HepG2 (cell line): Measurements from ENCODE around the gene TBL3. TPM values are rescaled to one million over a fixed set of nuclear protein-coding genes. Genes with fewer than 3 reads are reported as not detected.
A peak's percentile ranks its signal among the peaks of the same experiment; 100 is the strongest.

Source experiments
- GABPA ChIP-seq, 2 experiments: IDR thresholded peaks; 2 replicates each; pipeline ENCODE4 v1.6.1; 2011 to 2016; ENCODE audit warnings: low read depth in 2 of 2, low read length in 1 of 2, missing biosample characterization in 1 of 2, missing genetic modification characterization in 1 of 2
- GATAD1 ChIP-seq: IDR thresholded peaks from 2 replicates; pipeline ENCODE4 v1.6.1; 2016; ENCODE audit warnings: missing genetic modification reagents, missing compliant biosample characterization
- HDAC2 ChIP-seq: sonication (generic); formaldehyde crosslinking; IDR thresholded peaks from 2 replicates; pipeline ENCODE4 v1.4.0; 2020; ENCODE audit warnings: missing genetic modification reagents
- KLF12 ChIP-seq: sonication (generic); formaldehyde crosslinking; IDR thresholded peaks from 2 replicates; pipeline ENCODE4 v1.4.0; 2020; ENCODE audit warnings: missing genetic modification reagents, borderline replicate concordance
- KLF9 ChIP-seq: IDR thresholded peaks from 2 replicates; pipeline ENCODE4 v1.6.1; 2016; ENCODE audit warnings: low read depth
- MXI1 ChIP-seq: IDR thresholded peaks from 3 replicates; pipeline ENCODE4 v1.6.1; 2012; ENCODE audit warnings: low read depth, low read length, inconsistent platforms, borderline replicate concordance
- PAF1 ChIP-seq: IDR thresholded peaks from 2 replicates; pipeline ENCODE4 v1.6.1; 2016; ENCODE audit warnings: missing genetic modification reagents, missing compliant biosample characterization
- RARG ChIP-seq: sonication (generic); formaldehyde crosslinking; IDR thresholded peaks from 2 replicates; pipeline ENCODE4 v1.4.0; 2020; ENCODE audit warnings: low read depth, mild to moderate bottlenecking, missing genetic modification reagents
- REPIN1 ChIP-seq: sonication (generic); formaldehyde crosslinking; IDR thresholded peaks from 2 replicates; pipeline ENCODE4 v1.8.0; 2022; ENCODE audit warnings: missing genetic modification reagents, low read depth, mild to moderate bottlenecking, borderline replicate concordance
- RORA ChIP-seq: sonication (generic); formaldehyde crosslinking; IDR thresholded peaks from 2 replicates; pipeline ENCODE4 v1.5.0; 2020; ENCODE audit warnings: mild to moderate bottlenecking, missing genetic modification reagents, moderate library complexity
- SAP130 ChIP-seq: IDR thresholded peaks from 2 replicates; pipeline ENCODE4 v1.6.1; 2016; ENCODE audit warnings: low read depth
- SIX1 ChIP-seq: sonication (generic); formaldehyde crosslinking; IDR thresholded peaks from 2 replicates; pipeline ENCODE4 v1.4.0; 2020; ENCODE audit warnings: missing genetic modification reagents, borderline replicate concordance
- TBL1XR1 ChIP-seq: fragments of 150-350 bp; IDR thresholded peaks from 2 replicates; pipeline ENCODE4 v1.6.1; 2014; ENCODE audit warnings: borderline replicate concordance, low read length; ENCODE audit not compliant: partially characterized antibody
- WIZ ChIP-seq: sonication (generic); formaldehyde crosslinking; IDR thresholded peaks from 2 replicates; pipeline ENCODE4 v1.5.1; 2020; ENCODE audit warnings: mild to moderate bottlenecking, missing genetic modification reagents
- ZBTB44 ChIP-seq: sonication (generic); formaldehyde crosslinking; IDR thresholded peaks from 2 replicates; pipeline ENCODE4 v1.4.0; 2020; ENCODE audit warnings: missing genetic modification reagents
- ZC3H13 ChIP-seq: sonication (generic); formaldehyde crosslinking; IDR thresholded peaks from 2 replicates; pipeline ENCODE4 v1.8.1; 2023; ENCODE audit warnings: mild to moderate bottlenecking, missing genetic modification reagents, moderate library complexity
- ZFY ChIP-seq: sonication (generic); formaldehyde crosslinking; IDR thresholded peaks from 2 replicates; pipeline ENCODE4 v1.4.0; 2020; ENCODE audit warnings: missing genetic modification reagents
- ZSCAN22 ChIP-seq: sonication (generic); formaldehyde crosslinking; IDR thresholded peaks from 2 replicates; pipeline ENCODE4 v1.4.0; 2020; ENCODE audit warnings: mild to moderate bottlenecking, missing genetic modification reagents
- polyA plus RNA-seq, 8 experiments: library from polyadenylated mRNA; depleted of rRNA in 3 of 8; stranded (reverse) in 7 of 8; unstranded in 1 of 8; fragments of >200 nt; fragmentation: Illumina TruSeq in 4 of 8; extraction: Trizol in 4 of 8; gene quantifications; 2 replicates each; pipeline versions ENCODE4 v1.2.1 to v1.2.3, GENCODE V29; 2011 to 2016; ENCODE audit warnings: low read depth in 4 of 8, missing spikeins in 1 of 8, mixed read lengths in 1 of 8; ENCODE audit not compliant: insufficient read depth in 1 of 8
- total RNA-seq, 5 experiments: library from RNA; depleted of rRNA; stranded (reverse); fragments of >200 nt; fragmentation: Illumina TruSeq; extraction: Trizol; gene quantifications; 2 replicates each; pipeline ENCODE4 v1.2.3, GENCODE V29; 2016; ENCODE audit warnings: low read depth in 1 of 5
- TF ChIP-seq, protein P1 (sequence below): sonication (generic); formaldehyde crosslinking; conservative IDR thresholded peaks from 2 replicates; pipeline ENCODE4 v1.4.0; 2020; ENCODE audit warnings: mild to moderate bottlenecking, missing genetic modification reagents, moderate library complexity
- TF ChIP-seq, protein P2 (sequence below): sonication (generic); formaldehyde crosslinking; IDR thresholded peaks from 2 replicates; pipeline ENCODE4 v1.4.0; 2020; ENCODE audit warnings: missing genetic modification reagents

Gene TBL3
- total and polyA plus RNA-seq, 2 of the 13 experiments (the other 11 are each of a cell fraction or from before 2014, with no cell fraction given): 16.8 to 38.0 TPM

GRCh38 chr16:2009791-2010510 is 38.1 kb downstream of the TBL3 start, which contains the start of gene ZNF598 (continued):
- TF ChIP-seq GABPA (IDR thresholded peaks at IDR 0.05; ENCODE audit: low read depth, low read length) (peak; percentile 89), GABPA (CRISPR knock-in tag; IDR thresholded peaks at IDR 0.05; ENCODE audit: low read depth) (peak; percentile 87), ZBTB44 (no peak), RARG (CRISPR knock-in tag) (no peak), TBL1XR1 (no peak), ZFY (peak; percentile 89), SIX1 (CRISPR knock-in tag) (peak; percentile 22; the same call in 1 of the 2 replicates), RORA (CRISPR knock-in tag) (no peak), KLF12 (CRISPR knock-in tag) (peak; percentile 71; the same call in 1 of the 2 replicates), REPIN1 (CRISPR knock-in tag) (no peak), GATAD1 (CRISPR knock-in tag) (peak; percentile 89), KLF9 (CRISPR knock-in tag) (no peak), ZSCAN22 (CRISPR knock-in tag) (no peak), HDAC2 (peak; percentile 45; the same call in 1 of the 2 replicates), PAF1 (CRISPR knock-in tag) (no peak), MXI1 (peak; percentile 51; the same call in 1 of the 3 replicates), ZC3H13 (CRISPR knock-in tag) (peak; percentile 77), SAP130 (CRISPR knock-in tag) (peak; percentile 84), WIZ (CRISPR knock-in tag) (no peak)
- TF ChIP-seq, protein P1, sequence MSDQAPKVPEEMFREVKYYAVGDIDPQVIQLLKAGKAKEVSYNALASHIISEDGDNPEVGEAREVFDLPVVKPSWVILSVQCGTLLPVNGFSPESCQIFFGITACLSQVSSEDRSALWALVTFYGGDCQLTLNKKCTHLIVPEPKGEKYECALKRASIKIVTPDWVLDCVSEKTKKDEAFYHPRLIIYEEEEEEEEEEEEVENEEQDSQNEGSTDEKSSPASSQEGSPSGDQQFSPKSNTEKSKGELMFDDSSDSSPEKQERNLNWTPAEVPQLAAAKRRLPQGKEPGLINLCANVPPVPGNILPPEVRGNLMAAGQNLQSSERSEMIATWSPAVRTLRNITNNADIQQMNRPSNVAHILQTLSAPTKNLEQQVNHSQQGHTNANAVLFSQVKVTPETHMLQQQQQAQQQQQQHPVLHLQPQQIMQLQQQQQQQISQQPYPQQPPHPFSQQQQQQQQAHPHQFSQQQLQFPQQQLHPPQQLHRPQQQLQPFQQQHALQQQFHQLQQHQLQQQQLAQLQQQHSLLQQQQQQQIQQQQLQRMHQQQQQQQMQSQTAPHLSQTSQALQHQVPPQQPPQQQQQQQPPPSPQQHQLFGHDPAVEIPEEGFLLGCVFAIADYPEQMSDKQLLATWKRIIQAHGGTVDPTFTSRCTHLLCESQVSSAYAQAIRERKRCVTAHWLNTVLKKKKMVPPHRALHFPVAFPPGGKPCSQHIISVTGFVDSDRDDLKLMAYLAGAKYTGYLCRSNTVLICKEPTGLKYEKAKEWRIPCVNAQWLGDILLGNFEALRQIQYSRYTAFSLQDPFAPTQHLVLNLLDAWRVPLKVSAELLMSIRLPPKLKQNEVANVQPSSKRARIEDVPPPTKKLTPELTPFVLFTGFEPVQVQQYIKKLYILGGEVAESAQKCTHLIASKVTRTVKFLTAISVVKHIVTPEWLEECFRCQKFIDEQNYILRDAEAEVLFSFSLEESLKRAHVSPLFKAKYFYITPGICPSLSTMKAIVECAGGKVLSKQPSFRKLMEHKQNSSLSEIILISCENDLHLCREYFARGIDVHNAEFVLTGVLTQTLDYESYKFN: peak; percentile 13; the same call in 1 of the 2 replicates
- TF ChIP-seq, protein P2, sequence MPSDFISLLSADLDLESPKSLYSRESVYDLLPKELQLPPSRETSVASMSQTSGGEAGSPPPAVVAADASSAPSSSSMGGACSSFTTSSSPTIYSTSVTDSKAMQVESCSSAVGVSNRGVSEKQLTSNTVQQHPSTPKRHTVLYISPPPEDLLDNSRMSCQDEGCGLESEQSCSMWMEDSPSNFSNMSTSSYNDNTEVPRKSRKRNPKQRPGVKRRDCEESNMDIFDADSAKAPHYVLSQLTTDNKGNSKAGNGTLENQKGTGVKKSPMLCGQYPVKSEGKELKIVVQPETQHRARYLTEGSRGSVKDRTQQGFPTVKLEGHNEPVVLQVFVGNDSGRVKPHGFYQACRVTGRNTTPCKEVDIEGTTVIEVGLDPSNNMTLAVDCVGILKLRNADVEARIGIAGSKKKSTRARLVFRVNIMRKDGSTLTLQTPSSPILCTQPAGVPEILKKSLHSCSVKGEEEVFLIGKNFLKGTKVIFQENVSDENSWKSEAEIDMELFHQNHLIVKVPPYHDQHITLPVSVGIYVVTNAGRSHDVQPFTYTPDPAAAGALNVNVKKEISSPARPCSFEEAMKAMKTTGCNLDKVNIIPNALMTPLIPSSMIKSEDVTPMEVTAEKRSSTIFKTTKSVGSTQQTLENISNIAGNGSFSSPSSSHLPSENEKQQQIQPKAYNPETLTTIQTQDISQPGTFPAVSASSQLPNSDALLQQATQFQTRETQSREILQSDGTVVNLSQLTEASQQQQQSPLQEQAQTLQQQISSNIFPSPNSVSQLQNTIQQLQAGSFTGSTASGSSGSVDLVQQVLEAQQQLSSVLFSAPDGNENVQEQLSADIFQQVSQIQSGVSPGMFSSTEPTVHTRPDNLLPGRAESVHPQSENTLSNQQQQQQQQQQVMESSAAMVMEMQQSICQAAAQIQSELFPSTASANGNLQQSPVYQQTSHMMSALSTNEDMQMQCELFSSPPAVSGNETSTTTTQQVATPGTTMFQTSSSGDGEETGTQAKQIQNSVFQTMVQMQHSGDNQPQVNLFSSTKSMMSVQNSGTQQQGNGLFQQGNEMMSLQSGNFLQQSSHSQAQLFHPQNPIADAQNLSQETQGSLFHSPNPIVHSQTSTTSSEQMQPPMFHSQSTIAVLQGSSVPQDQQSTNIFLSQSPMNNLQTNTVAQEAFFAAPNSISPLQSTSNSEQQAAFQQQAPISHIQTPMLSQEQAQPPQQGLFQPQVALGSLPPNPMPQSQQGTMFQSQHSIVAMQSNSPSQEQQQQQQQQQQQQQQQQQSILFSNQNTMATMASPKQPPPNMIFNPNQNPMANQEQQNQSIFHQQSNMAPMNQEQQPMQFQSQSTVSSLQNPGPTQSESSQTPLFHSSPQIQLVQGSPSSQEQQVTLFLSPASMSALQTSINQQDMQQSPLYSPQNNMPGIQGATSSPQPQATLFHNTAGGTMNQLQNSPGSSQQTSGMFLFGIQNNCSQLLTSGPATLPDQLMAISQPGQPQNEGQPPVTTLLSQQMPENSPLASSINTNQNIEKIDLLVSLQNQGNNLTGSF: no peak
